Neural crest cell (in vitro differentiated cells): ENCODE measurements around the gene PPP1R8. TPM values are rescaled to one million over a fixed set of nuclear protein-coding genes. Genes with fewer than 3 reads are reported as not detected.
A peak's percentile ranks its signal among the peaks of the same experiment; 100 is the strongest.

Experiments
- DNase-seq: peaks from one replicate; pipeline ENCODE4 v3.0.0; 2021; ENCODE audit warnings: low read depth, mixed read lengths, low spot score
- H3K27ac Mint-ChIP-seq: one replicate; pipeline ENCODE4 v1.8.0; 2021; ENCODE audit warnings: mild to moderate bottlenecking, mixed read lengths; ENCODE audit not compliant: unreplicated experiment
- H3K27me3 Mint-ChIP-seq: 2 replicates; pipeline ENCODE4 v1.8.0; 2021; ENCODE audit warnings: low read depth, mild to moderate bottlenecking, mixed read lengths
- H3K36me3 Mint-ChIP-seq: 2 replicates; pipeline ENCODE4 v1.8.0; 2021; ENCODE audit warnings: low read depth, mild to moderate bottlenecking, mixed read lengths
- H3K4me1 Mint-ChIP-seq: 2 replicates; pipeline ENCODE4 v1.8.0; 2021; ENCODE audit warnings: mixed read lengths
- H3K4me3 Mint-ChIP-seq: one replicate; pipeline ENCODE4 v1.8.0; 2021; ENCODE audit warnings: mild to moderate bottlenecking, mixed read lengths
- H3K9me3 Mint-ChIP-seq: 2 replicates; pipeline ENCODE4 v1.8.0; 2021; ENCODE audit warnings: mixed read lengths
- CTCF ChIP-seq: fragments of 200-600 bp; sonication (generic); conservative IDR thresholded peaks from 2 replicates; pipeline ENCODE4 v1.5.0; 2021; ENCODE audit warnings: antibody characterized with exemption, mild to moderate bottlenecking
- long read RNA-seq: library from polyadenylated mRNA; unstranded; transcript quantifications from one replicate; pipeline ENCODE4 v2.0.0, GENCODE V29; 2020
- total RNA-seq: library from RNA; stranded (reverse); gene quantifications from 2 replicates; pipeline ENCODE4 v1.2.1, GENCODE V29; 2021

The PPP1R8 gene
- total RNA-seq = 66.1 and 70.4 TPM in 2 replicates
- long read RNA-seq, transcript PPP1R8-202 (7 exons, 2,344 nt) = major isoform, 13 of 18 reads
- long read RNA-seq, partial matches to known transcripts = 0 of 18 reads
- long read RNA-seq, other reads (novel, unspliced or antisense) = 5 of 18 reads

GRCh38 chr1:27830621-27831440 is at the start of gene PPP1R8:
PPP1R8 (plus strand) TSS chr1:27830782; CDS start chr1:27830836, 54 bp downstream.
- DNase-seq = peak; percentile 83
- H3K27me3 Mint-ChIP-seq = no peaks in the 10 kb centered on the region
- no peaks in the 10 kb centered on the region for H3K36me3 Mint-ChIP-seq
- H3K4me3 Mint-ChIP-seq = peak within 1 kb of the TSS; percentile 98
- H3K27ac Mint-ChIP-seq = peak within 1 kb of the TSS; percentile 90
- no peak for TF ChIP-seq CTCF
- peaks cover 26% of the 10 kb centered on the region for H3K4me1 Mint-ChIP-seq
- H3K9me3 Mint-ChIP-seq = no peaks in the 10 kb centered on the region

- H3K4me1 Mint-ChIP-seq = no peaks in the 10 kb centered on the region
- H3K4me3 Mint-ChIP-seq = no peak overlapping the region
- no peaks in the 10 kb centered on the region for H3K27me3 Mint-ChIP-seq
- no peaks in the 10 kb centered on the region for H3K9me3 Mint-ChIP-seq
- H3K36me3 Mint-ChIP-seq = no peaks in the 10 kb centered on the region
- DNase-seq = no peak
- H3K27ac Mint-ChIP-seq = no peak overlapping the region
- no peak for TF ChIP-seq CTCF
Observed at GRCh38 chr1:27782950-27783349, 47.6 kb upstream of the PPP1R8 start.

- no peaks in the 10 kb centered on the region for H3K36me3 Mint-ChIP-seq
- TF ChIP-seq CTCF = no peak
- no peak overlapping the region for H3K4me3 Mint-ChIP-seq
- H3K4me1 Mint-ChIP-seq = no peaks in the 10 kb centered on the region
- H3K27me3 Mint-ChIP-seq = no peaks in the 10 kb centered on the region
- no peak overlapping the region for H3K27ac Mint-ChIP-seq
- no peaks in the 10 kb centered on the region for H3K9me3 Mint-ChIP-seq
- no peak for DNase-seq
Observed at GRCh38 chr1:27784700-27785099, 45.9 kb upstream of the PPP1R8 start.

GRCh38 chr1:27785781-27786455 is 44.7 kb upstream of the PPP1R8 start:
- Mint-ChIP-seq H3K4me1 (no peaks in the 10 kb centered on the region), H3K27ac (no peak overlapping the region), H3K27me3 (no peaks in the 10 kb centered on the region), H3K4me3 (no peak overlapping the region), H3K36me3 (peaks cover 7% of the 10 kb centered on the region), H3K9me3 (no peaks in the 10 kb centered on the region)
- DNase-seq = no peak
- TF ChIP-seq CTCF = no peak

- H3K4me3 Mint-ChIP-seq = no peak overlapping the region
- H3K4me1 Mint-ChIP-seq = no peaks in the 10 kb centered on the region
- H3K9me3 Mint-ChIP-seq = no peaks in the 10 kb centered on the region
- H3K27me3 Mint-ChIP-seq = no peaks in the 10 kb centered on the region
- H3K36me3 Mint-ChIP-seq = peaks cover 7% of the 10 kb centered on the region
- no peak for DNase-seq
- H3K27ac Mint-ChIP-seq = peak overlapping the region; percentile 32
- no peak for TF ChIP-seq CTCF
Observed at GRCh38 chr1:27787895-27788294, 42.7 kb upstream of the PPP1R8 start.
